ENCODE data around the gene FCF1.

FCF1 gene

DNA sequence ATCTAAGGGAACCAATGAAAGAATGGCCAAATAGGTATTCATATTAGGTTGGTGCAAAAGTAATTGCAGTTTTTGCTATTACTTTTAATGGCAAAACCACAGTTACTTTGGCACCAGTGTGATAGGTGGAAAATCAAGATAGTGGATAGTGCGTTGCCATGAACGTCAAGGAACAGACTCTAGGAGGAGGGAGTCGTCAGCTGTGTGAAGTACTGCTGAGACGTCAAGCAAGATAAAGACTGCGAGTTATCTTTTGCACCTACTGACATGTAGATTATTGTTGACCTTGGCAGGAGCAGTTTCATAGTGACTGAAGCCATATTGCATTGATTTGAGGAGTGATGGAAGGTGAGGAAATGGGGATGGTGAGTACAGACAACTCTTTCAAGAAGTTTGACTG lies 58.5 kb downstream of the FCF1 start:
- Histone ChIP-seq H3K27me3 (ENCODE audit: control insufficient read depth in 3 of 3, insufficient read depth in 3 of 3, low read depth in 1 of 3, low read length in 3 of 3) (no peaks in the 10 kb centered on the region), H3K9me3 (replicated peaks in 1 of 2; ENCODE audit: control insufficient read depth in 2 of 2, insufficient read depth in 1 of 2, low read depth in 1 of 2, low read length in 2 of 2) (no peaks in the 10 kb centered on the region), H2BK120ac (ENCODE audit: low read depth, low read length) (no peak overlapping the region), H3K36me3 (replicated peaks in 1 of 2; ENCODE audit: control insufficient read depth in 2 of 2, insufficient read depth in 2 of 2, low read length in 2 of 2) (peaks cover 5 to 57% of the 10 kb centered on the region in 2 donors), H2BK12ac (ENCODE audit: low read length) (no peak overlapping the region), H3K4ac (ENCODE audit: low read length) (no peak overlapping the region), H3K79me1 (ENCODE audit: low read depth, low read length) (peaks cover 4% of the 10 kb centered on the region), H3K9ac (ENCODE audit: low read depth, low read length, poor library complexity) (no peak overlapping the region), H2AK5ac (ENCODE audit: low read depth, low read length) (no peak overlapping the region), H3K4me2 (ENCODE audit: insufficient read depth, low read length, poor library complexity, severe bottlenecking) (no peak overlapping the region), H3K27ac (replicated peaks; ENCODE audit: low read length) (no peak overlapping the region), H3K4me1 (ENCODE audit: control insufficient read depth in 2 of 2, insufficient read depth in 1 of 2, low read depth in 1 of 2, low read length in 2 of 2) (peaks cover 0 to 3% of the 10 kb centered on the region in 2 donors), H3K18ac (ENCODE audit: low read length) (no peak overlapping the region), H2AFZ (ENCODE audit: low read length) (no peak overlapping the region), H2BK15ac (ENCODE audit: low read length) (no peak overlapping the region), H3K14ac (ENCODE audit: low read length) (no peak overlapping the region), H4K91ac (ENCODE audit: low read depth, low read length, poor library complexity) (no peak overlapping the region), H2BK5ac (ENCODE audit: low read length) (no peak overlapping the region), H4K8ac (ENCODE audit: low read depth, low read length) (no peak overlapping the region), H3K23ac (ENCODE audit: low read depth, low read length, poor library complexity) (no peak overlapping the region), H3K4me3 (ENCODE audit: low read length in 2 of 2) (no peak overlapping the region)
- DNase-seq (ENCODE audit: low spot score): no peak
- WGBS, 2 donors (ENCODE audit: extremely low coverage in 2 of 2, insufficient read length in 2 of 2, insufficient replicate concordance in 1 of 2): no CpG with 5 or more reads among the region's 5 CpGs

- Histone ChIP-seq H3K9me3 (replicated peaks in 1 of 2; ENCODE audit: control insufficient read depth in 2 of 2, insufficient read depth in 1 of 2, low read depth in 1 of 2, low read length in 2 of 2) (peaks cover 2 to 12% of the 10 kb centered on the region in 2 donors), H3K23ac (ENCODE audit: low read depth, low read length, poor library complexity) (no peak overlapping the region), H2AFZ (ENCODE audit: low read length) (no peak overlapping the region), H3K79me1 (ENCODE audit: low read depth, low read length) (peaks cover 4% of the 10 kb centered on the region), H4K91ac (ENCODE audit: low read depth, low read length, poor library complexity) (no peak overlapping the region), H3K14ac (ENCODE audit: low read length) (no peak overlapping the region), H2BK12ac (ENCODE audit: low read length) (no peak overlapping the region), H2BK15ac (ENCODE audit: low read length) (no peak overlapping the region), H3K27me3 (ENCODE audit: control insufficient read depth in 3 of 3, insufficient read depth in 3 of 3, low read depth in 1 of 3, low read length in 3 of 3) (no peaks in the 10 kb centered on the region), H3K4me1 (ENCODE audit: control insufficient read depth in 2 of 2, insufficient read depth in 1 of 2, low read depth in 1 of 2, low read length in 2 of 2) (no peaks in the 10 kb centered on the region), H3K4me3 (ENCODE audit: low read length in 2 of 2) (no peak overlapping the region), H3K36me3 (replicated peaks in 1 of 2; ENCODE audit: control insufficient read depth in 2 of 2, insufficient read depth in 2 of 2, low read length in 2 of 2) (peaks cover 28 to 98% of the 10 kb centered on the region in 2 donors), H3K9ac (ENCODE audit: low read depth, low read length, poor library complexity) (no peak overlapping the region), H2AK5ac (ENCODE audit: low read depth, low read length) (no peak overlapping the region), H2BK5ac (ENCODE audit: low read length) (no peak overlapping the region), H3K18ac (ENCODE audit: low read length) (no peak overlapping the region), H3K27ac (replicated peaks; ENCODE audit: low read length) (no peak overlapping the region), H3K4me2 (ENCODE audit: insufficient read depth, low read length, poor library complexity, severe bottlenecking) (no peak overlapping the region), H3K4ac (ENCODE audit: low read length) (no peak overlapping the region), H4K8ac (ENCODE audit: low read depth, low read length) (no peak overlapping the region), H2BK120ac (ENCODE audit: low read depth, low read length) (no peak overlapping the region)
- DNase-seq (ENCODE audit: low spot score): no peak
Observed at GRCh38 chr14:74784634-74785033, 71.7 kb downstream of the FCF1 start.

GRCh38 chr14:74785056-74785613 lies 72.2 kb downstream of the FCF1 start:
- no peak overlapping the region for H4K8ac ChIP-seq (ENCODE audit: low read depth, low read length)
- H2BK120ac ChIP-seq (ENCODE audit: low read depth, low read length): no peak overlapping the region
- no peak overlapping the region for H3K4ac ChIP-seq (ENCODE audit: low read length)
- no peak overlapping the region for H3K18ac ChIP-seq (ENCODE audit: low read length)
- no peak overlapping the region for H2BK12ac ChIP-seq (ENCODE audit: low read length)
- no CpG with 5 or more reads among the region's 1 CpG for WGBS, 2 donors (ENCODE audit: extremely low coverage in 2 of 2, insufficient read length in 2 of 2, insufficient replicate concordance in 1 of 2)
- no peak overlapping the region for H2BK15ac ChIP-seq (ENCODE audit: low read length)
- H3K9ac ChIP-seq (ENCODE audit: low read depth, low read length, poor library complexity): no peak overlapping the region
- H3K27ac ChIP-seq (replicated peaks; ENCODE audit: low read length): no peak overlapping the region
- H2AFZ ChIP-seq (ENCODE audit: low read length): no peak overlapping the region
- no peak overlapping the region for H4K91ac ChIP-seq (ENCODE audit: low read depth, low read length, poor library complexity)
- no peak for DNase-seq (ENCODE audit: low spot score)
- H3K27me3 ChIP-seq (ENCODE audit: control insufficient read depth in 3 of 3, insufficient read depth in 3 of 3, low read depth in 1 of 3, low read length in 3 of 3): no peaks in the 10 kb centered on the region
- peaks cover 2 to 15% of the 10 kb centered on the region in 2 donors for H3K9me3 ChIP-seq (replicated peaks in 1 of 2; ENCODE audit: control insufficient read depth in 2 of 2, insufficient read depth in 1 of 2, low read depth in 1 of 2, low read length in 2 of 2)
- H3K14ac ChIP-seq (ENCODE audit: low read length): no peak overlapping the region
- no peak overlapping the region for H2BK5ac ChIP-seq (ENCODE audit: low read length)
- H3K36me3 ChIP-seq (replicated peaks in 1 of 2; ENCODE audit: control insufficient read depth in 2 of 2, insufficient read depth in 2 of 2, low read length in 2 of 2): peaks cover 28 to 98% of the 10 kb centered on the region in 2 donors
- H3K4me1 ChIP-seq (ENCODE audit: control insufficient read depth in 2 of 2, insufficient read depth in 1 of 2, low read depth in 1 of 2, low read length in 2 of 2): no peaks in the 10 kb centered on the region
- H3K4me2 ChIP-seq (ENCODE audit: insufficient read depth, low read length, poor library complexity, severe bottlenecking): no peak overlapping the region
- no peak overlapping the region for H3K23ac ChIP-seq (ENCODE audit: low read depth, low read length, poor library complexity)
- H3K4me3 ChIP-seq (ENCODE audit: low read length in 2 of 2): no peak overlapping the region
- no peak overlapping the region for H2AK5ac ChIP-seq (ENCODE audit: low read depth, low read length)
- peaks cover 4% of the 10 kb centered on the region for H3K79me1 ChIP-seq (ENCODE audit: low read depth, low read length)

- no peak overlapping the region for H3K23ac ChIP-seq (ENCODE audit: low read depth, low read length, poor library complexity)
- H2BK120ac ChIP-seq (ENCODE audit: low read depth, low read length): no peak overlapping the region
- H2BK12ac ChIP-seq (ENCODE audit: low read length): no peak overlapping the region
- H3K36me3 ChIP-seq (replicated peaks in 1 of 2; ENCODE audit: control insufficient read depth in 2 of 2, insufficient read depth in 2 of 2, low read length in 2 of 2): peaks cover 15 to 97% of the 10 kb centered on the region in 2 donors
- H3K9me3 ChIP-seq (replicated peaks in 1 of 2; ENCODE audit: control insufficient read depth in 2 of 2, insufficient read depth in 1 of 2, low read depth in 1 of 2, low read length in 2 of 2): peaks cover 0 to 24% of the 10 kb centered on the region in 2 donors
- H3K27ac ChIP-seq (replicated peaks; ENCODE audit: low read length): no peak overlapping the region
- H4K91ac ChIP-seq (ENCODE audit: low read depth, low read length, poor library complexity): no peak overlapping the region
- H4K8ac ChIP-seq (ENCODE audit: low read depth, low read length): no peak overlapping the region
- no peaks in the 10 kb centered on the region for H3K4me1 ChIP-seq (ENCODE audit: control insufficient read depth in 2 of 2, insufficient read depth in 1 of 2, low read depth in 1 of 2, low read length in 2 of 2)
- H2BK5ac ChIP-seq (ENCODE audit: low read length): no peak overlapping the region
- H3K4me2 ChIP-seq (ENCODE audit: insufficient read depth, low read length, poor library complexity, severe bottlenecking): no peak overlapping the region
- no peak overlapping the region for H2AK5ac ChIP-seq (ENCODE audit: low read depth, low read length)
- no CpG with 5 or more reads among the region's 2 CpGs for WGBS, 2 donors (ENCODE audit: extremely low coverage in 2 of 2, insufficient read length in 2 of 2, insufficient replicate concordance in 1 of 2)
- H3K79me1 ChIP-seq (ENCODE audit: low read depth, low read length): peaks cover 4% of the 10 kb centered on the region
- no peaks in the 10 kb centered on the region for H3K27me3 ChIP-seq (ENCODE audit: control insufficient read depth in 3 of 3, insufficient read depth in 3 of 3, low read depth in 1 of 3, low read length in 3 of 3)
- H2BK15ac ChIP-seq (ENCODE audit: low read length): no peak overlapping the region
- no peak overlapping the region for H2AFZ ChIP-seq (ENCODE audit: low read length)
- H3K9ac ChIP-seq (ENCODE audit: low read depth, low read length, poor library complexity): no peak overlapping the region
- no peak overlapping the region for H3K14ac ChIP-seq (ENCODE audit: low read length)
- H3K4ac ChIP-seq (ENCODE audit: low read length): no peak overlapping the region
- no peak overlapping the region for H3K18ac ChIP-seq (ENCODE audit: low read length)
- DNase-seq (ENCODE audit: low spot score): no peak
- H3K4me3 ChIP-seq (ENCODE audit: low read length in 2 of 2): no peak overlapping the region
Observed at GRCh38 chr14:74786796-74787315, 73.9 kb downstream of the FCF1 start.
